ENCODE measurements around the gene ANKRD33B. TPM values are rescaled to one million over a fixed set of nuclear protein-coding genes. Genes with fewer than 3 reads are reported as not detected.

Gene ANKRD33B
- total RNA-seq, 4 donors from 2014 or later: 0.70 to 6.6 (median 3.6) TPM

DNA sequence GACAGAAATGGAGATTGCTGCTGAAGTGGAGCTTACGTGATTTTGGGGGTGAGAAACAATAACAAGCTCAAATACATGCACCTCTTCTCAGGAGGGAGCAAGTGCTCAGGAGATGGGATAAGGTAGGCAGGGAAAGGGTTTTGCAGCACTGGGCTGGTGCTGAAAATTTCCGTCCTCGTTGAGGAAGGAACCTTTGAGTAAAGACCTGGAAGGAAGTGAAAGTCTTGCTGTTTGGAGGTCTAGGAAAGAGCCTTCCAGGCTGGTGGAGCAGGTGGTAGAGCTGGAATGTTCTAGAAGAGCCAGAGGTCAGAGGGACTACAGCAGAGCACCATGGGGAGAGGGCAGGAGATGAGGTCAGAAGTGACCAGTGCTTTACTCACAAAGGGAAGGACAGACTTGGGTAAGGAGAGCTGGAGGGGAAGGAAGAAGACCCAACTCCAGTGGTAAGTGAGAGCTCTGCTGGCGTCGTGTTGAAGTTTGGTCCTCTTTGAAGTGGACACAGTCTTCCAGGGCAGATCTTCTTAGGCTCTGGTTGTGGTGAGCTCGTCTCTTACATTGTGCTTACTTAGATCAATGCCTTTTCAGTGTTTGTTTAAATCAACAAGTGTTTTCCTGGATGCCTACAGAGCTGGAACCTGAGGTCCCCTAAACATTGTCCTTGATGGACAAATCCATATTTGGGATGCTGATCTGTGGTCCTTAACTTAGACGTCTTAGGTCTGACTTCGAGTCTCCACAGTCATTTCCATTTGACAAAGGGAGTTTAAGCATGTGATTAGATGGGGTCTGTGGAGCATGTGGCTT, 21.0 kb downstream of the ANKRD33B start:
- no peak overlapping the region for H3K27ac ChIP-seq
- no peaks in the 10 kb centered on the region for H3K9me3 ChIP-seq
- H3K36me3 ChIP-seq: no peaks in the 10 kb centered on the region
- H3K27me3 ChIP-seq: no peaks in the 10 kb centered on the region
- TF ChIP-seq POLR2A (IDR thresholded peaks at IDR 0.05): no peak
- TF ChIP-seq, protein P1, sequence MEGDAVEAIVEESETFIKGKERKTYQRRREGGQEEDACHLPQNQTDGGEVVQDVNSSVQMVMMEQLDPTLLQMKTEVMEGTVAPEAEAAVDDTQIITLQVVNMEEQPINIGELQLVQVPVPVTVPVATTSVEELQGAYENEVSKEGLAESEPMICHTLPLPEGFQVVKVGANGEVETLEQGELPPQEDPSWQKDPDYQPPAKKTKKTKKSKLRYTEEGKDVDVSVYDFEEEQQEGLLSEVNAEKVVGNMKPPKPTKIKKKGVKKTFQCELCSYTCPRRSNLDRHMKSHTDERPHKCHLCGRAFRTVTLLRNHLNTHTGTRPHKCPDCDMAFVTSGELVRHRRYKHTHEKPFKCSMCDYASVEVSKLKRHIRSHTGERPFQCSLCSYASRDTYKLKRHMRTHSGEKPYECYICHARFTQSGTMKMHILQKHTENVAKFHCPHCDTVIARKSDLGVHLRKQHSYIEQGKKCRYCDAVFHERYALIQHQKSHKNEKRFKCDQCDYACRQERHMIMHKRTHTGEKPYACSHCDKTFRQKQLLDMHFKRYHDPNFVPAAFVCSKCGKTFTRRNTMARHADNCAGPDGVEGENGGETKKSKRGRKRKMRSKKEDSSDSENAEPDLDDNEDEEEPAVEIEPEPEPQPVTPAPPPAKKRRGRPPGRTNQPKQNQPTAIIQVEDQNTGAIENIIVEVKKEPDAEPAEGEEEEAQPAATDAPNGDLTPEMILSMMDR (IDR thresholded peaks at IDR 0.05): no peak
- no peaks in the 10 kb centered on the region for H3K4me1 ChIP-seq
- peak in 1 of 3 donors; percentile 7 for DNase-seq
- H3K4me3 ChIP-seq: no peak overlapping the region

DNA sequence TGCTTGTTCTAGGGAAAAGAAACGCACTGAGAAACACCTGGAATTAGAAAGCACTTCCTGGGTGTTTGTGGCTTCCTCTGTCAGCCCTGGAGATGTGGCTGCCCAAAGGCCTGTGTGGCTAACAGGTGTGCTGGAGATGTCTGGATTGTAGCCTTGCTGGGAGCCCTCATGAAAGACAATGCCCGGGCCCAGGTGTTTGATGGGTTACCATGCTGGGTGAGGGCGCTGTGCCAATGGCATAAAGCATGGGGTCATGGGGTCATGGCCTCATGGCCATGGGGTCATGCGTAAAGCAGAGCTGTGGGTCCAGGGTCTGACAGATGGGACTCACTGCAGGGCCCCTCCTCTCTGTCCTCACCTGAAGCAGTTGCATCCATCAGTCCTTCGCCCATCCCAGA, 21.6 kb downstream of the ANKRD33B start:
- no peak overlapping the region for H3K4me3 ChIP-seq
- no peaks in the 10 kb centered on the region for H3K27me3 ChIP-seq
- TF ChIP-seq, protein P1 (IDR thresholded peaks at IDR 0.05): no peak
- H3K36me3 ChIP-seq: no peaks in the 10 kb centered on the region
- H3K27ac ChIP-seq: no peak overlapping the region
- no peaks in the 10 kb centered on the region for H3K9me3 ChIP-seq
- peak in 1 of 3 donors; percentile 15 for DNase-seq
- H3K4me1 ChIP-seq: no peaks in the 10 kb centered on the region

DNA sequence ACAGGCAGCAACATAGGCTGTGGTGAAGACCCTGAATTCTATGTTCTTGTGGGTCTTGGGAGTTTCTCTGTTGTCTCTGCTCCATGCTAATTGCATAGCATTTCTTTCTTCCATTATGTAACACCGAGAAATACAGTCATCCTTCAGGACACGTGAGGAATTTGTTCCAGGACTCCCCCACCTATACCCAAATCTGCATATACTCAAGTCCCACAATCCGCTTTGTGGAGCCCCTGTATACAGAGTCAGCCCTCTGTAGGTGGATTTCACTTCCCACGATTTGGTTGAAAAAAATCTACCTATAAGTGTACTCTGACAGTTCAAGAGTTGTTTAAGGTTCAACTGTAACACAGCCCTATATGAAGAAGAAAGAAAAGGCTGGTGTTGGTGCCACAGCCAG, 22.1 kb downstream of the ANKRD33B start:
- H3K9me3 ChIP-seq: no peaks in the 10 kb centered on the region
- no peaks in the 10 kb centered on the region for H3K27me3 ChIP-seq
- H3K36me3 ChIP-seq: no peaks in the 10 kb centered on the region
- DNase-seq: no peak
- H3K4me3 ChIP-seq: no peak overlapping the region
- H3K27ac ChIP-seq: no peak overlapping the region
- TF ChIP-seq POLR2A (IDR thresholded peaks at IDR 0.05): no peak
- TF ChIP-seq, protein P1 (IDR thresholded peaks at IDR 0.05): no peak
- no peaks in the 10 kb centered on the region for H3K4me1 ChIP-seq

DNA sequence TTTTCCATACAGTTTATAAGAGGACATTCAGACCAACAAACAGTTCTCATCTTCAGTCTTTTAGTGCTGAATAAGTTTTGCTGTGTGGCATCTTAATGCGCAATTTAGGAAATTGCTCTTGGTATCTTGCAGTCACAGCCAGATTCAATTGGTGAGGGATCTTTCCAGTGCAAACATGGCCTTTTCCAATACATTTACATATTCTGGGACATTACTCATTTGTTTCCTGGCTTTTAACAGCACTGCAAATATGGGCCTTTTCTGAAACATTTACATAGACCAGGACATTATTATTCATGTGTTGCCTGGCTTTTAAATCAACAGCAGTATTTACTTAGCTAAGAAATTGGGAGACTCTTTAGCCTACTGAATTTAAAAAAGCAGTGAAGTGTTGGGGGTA, 22.7 kb downstream of the ANKRD33B start:
- H3K9me3 ChIP-seq: no peaks in the 10 kb centered on the region

DNA sequence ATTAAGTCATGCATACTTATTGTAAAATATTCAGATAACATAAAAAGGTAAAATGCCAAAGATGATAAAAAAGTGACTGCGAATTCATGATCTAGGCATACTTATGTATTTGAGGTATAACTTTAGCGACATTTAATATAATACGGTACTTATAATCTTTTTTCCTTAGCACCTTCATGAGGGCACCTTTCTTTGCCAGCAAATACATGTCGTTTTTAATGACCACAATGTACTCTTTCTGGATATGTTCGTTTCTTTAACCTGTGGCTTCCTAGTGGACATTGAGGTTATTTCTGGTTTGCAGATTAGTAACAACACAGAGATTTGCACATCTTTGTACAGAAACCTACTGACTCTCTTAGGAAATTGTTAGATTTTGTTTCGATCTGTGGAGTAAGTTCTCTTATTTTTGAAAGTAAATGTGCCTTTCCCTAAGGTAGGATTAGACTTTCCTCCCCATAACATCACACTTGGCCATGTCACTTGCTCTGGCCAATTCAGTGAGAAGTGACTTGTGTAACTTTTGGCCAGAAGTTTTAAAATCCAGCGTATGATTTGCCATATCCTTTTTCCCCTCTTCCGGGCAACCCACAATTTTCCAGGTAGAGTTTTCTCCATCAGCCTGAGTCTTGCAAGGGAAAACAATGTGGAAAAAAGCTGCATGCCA, 24.4 kb downstream of the ANKRD33B start:
- Histone ChIP-seq H3K9me3 (no peaks in the 10 kb centered on the region), H3K27ac (no peak overlapping the region), H3K27me3 (no peaks in the 10 kb centered on the region), H3K4me3 (no peak overlapping the region), H3K4me1 (no peaks in the 10 kb centered on the region), H3K36me3 (no peaks in the 10 kb centered on the region)
- TF ChIP-seq, protein P1 (IDR thresholded peaks at IDR 0.05): no peak
- TF ChIP-seq POLR2A (IDR thresholded peaks at IDR 0.05): no peak
- DNase-seq: no peak

More for the DNA sequence above, 22.7 kb downstream of the ANKRD33B start:
- TF ChIP-seq POLR2A (IDR thresholded peaks at IDR 0.05): no peak
- TF ChIP-seq, protein P1 (IDR thresholded peaks at IDR 0.05): no peak
- Histone ChIP-seq H3K27ac (no peak overlapping the region), H3K36me3 (no peaks in the 10 kb centered on the region), H3K27me3 (no peaks in the 10 kb centered on the region), H3K4me3 (no peak overlapping the region), H3K4me1 (no peaks in the 10 kb centered on the region)
- DNase-seq: no peak
